ENCODE results near the gene CPNE8.

GRCh38 chr12:38884666-38885065, 20.7 kb downstream of the CPNE8 start:
- TF ChIP-seq CTCF (IDR thresholded peaks at IDR 0.05; ENCODE audit: low read depth, low read length): no peak
- TF ChIP-seq POLR2A (IDR thresholded peaks at IDR 0.05; ENCODE audit: extremely low read depth, insufficient read length): no peak
- no peak for TF ChIP-seq MYC (IDR thresholded peaks at IDR 0.05; ENCODE audit: low read depth, low read length)
- no peak for TF ChIP-seq MAX (IDR thresholded peaks at IDR 0.05; ENCODE audit: low read depth, low read length)
